Measurements from ENCODE around the gene SUPT6H. TPM values are rescaled to one million over a fixed set of nuclear protein-coding genes. Genes with fewer than 3 reads are reported as not detected.

The SUPT6H gene
- total and polyA plus RNA-seq, 9 of the 15 experiments (the other 6 are each of a cell fraction or from before 2014, with no cell fraction given) = 1.7 to 77.7 (median 49.2) TPM

DNA sequence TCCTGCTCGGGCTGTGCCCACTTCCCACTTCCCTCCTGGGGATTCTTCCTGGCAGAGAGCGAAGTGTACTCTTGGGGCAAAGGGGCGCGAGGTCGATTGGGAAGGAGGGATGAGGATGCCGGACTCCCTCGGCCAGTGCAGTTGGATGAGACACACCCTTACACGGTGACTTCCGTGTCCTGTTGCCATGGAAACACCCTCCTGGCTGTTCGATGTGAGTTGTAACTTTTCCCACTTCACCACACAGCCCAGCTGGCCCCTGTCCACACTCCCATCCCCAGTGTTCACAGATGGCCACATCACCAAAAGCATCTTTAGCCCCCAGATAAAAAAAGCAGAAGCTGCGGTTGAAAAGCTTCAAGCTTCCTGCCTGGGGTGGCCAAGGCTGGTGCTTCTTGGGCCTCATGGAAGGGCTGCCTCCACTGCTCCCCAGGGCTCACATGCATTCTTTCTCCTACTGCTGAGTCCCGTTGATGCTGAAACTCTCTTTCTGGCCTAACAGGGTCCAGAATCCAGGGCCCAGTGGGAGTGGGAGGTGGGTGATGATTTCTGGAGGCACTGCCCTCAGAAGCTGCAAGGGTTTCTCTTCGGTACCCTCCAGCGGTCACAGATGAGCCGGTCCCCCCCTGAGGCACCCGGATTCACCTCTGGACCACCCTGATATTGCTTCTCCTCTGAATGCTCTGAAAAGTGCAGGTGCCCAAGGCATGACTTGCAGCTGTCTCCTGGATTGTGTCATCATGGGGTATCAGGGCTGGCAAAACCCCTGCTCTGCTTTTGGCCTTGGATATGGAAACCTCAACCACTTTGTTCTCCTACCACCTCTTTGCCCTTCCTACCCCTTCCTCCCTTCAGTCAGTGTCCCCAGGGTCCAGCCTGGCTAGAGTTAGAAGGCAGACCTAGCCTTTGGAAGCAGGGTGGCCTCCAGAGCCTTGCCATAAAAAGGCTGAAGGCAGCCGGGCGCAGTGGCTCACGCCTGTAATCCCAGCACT, 79.6 kb downstream of the SUPT6H start (continued):
- TF ChIP-seq RFX1 (IDR thresholded peaks at IDR 0.05) (peak; percentile 98), ZNF232 (CRISPR knock-in tag; IDR thresholded peaks at IDR 0.05) (no peak), JUND (IDR thresholded peaks at IDR 0.05; ENCODE audit: borderline replicate concordance, low read depth, low read length) (peak; percentile 23; the same call in 1 of the 2 replicates), JUND (tag; IDR thresholded peaks at IDR 0.05; ENCODE audit: borderline replicate concordance, low read depth, low read length) (peak; percentile 35; the same call in 1 of the 3 replicates), BMI1 (IDR thresholded peaks at IDR 0.05; ENCODE audit: low read length) (peak; percentile 69; the same call in 1 of the 2 replicates), EHMT2 (IDR thresholded peaks at IDR 0.05) (no peak), NELFE (IDR thresholded peaks at IDR 0.05; ENCODE audit: insufficient read depth, insufficient read length) (no peak), ZKSCAN1 (IDR thresholded peaks at IDR 0.05; ENCODE audit: low read depth, low read length) (peak; percentile 62; the same call in 1 of the 2 replicates), ZNF175 (CRISPR knock-in tag; IDR thresholded peaks at IDR 0.05; ENCODE audit: low read depth) (peak; percentile 48; the same call in 1 of the 2 replicates), ZBED1 (IDR thresholded peaks at IDR 0.05) (peak; percentile 74; the same call in 1 of the 2 replicates), NCOR1 (IDR thresholded peaks at IDR 0.05) (peak; percentile 62; the same call in 1 of the 2 replicates), SMAD4 (CRISPR knock-in tag; conservative IDR thresholded peaks at IDR 0.05) (peak; percentile 64; the same call in 1 of the 2 replicates), NONO (IDR thresholded peaks at IDR 0.05; ENCODE audit: low read depth in 2 of 2, low read length in 1 of 2) (no peak), L3MBTL2 (IDR thresholded peaks at IDR 0.05) (peak; percentile 48; the same call in 1 of the 2 replicates), KLF16 (IDR thresholded peaks at IDR 0.05) (peak; percentile 93), SMARCE1 (IDR thresholded peaks at IDR 0.05) (peak; percentile 83; the same call in 1 of the 2 replicates), SMARCB1 (IDR thresholded peaks at IDR 0.05; ENCODE audit: insufficient read length, low read depth) (no peak), RBM34 (IDR thresholded peaks at IDR 0.05; ENCODE audit: borderline replicate concordance, insufficient read depth, low read length) (no peak), RB1 (IDR thresholded peaks at IDR 0.05; ENCODE audit: low read depth) (no peak), RAD51 (IDR thresholded peaks at IDR 0.05; ENCODE audit: borderline replicate concordance, low read depth) (no peak), KAT2B (IDR thresholded peaks at IDR 0.05; ENCODE audit: low read depth, low read length) (no peak), SMAD1 (IDR thresholded peaks at IDR 0.05; ENCODE audit: low read depth, low read length, partially characterized antibody) (no peak), ZFP30 (CRISPR knock-in tag; IDR thresholded peaks at IDR 0.05; ENCODE audit: borderline replicate concordance) (no peak), PML (IDR thresholded peaks at IDR 0.05; ENCODE audit: low read length) (peak; percentile 68; the same call in 1 of the 2 replicates), ZNF696 (CRISPR knock-in tag; conservative IDR thresholded peaks at IDR 0.05) (no peak), POLR2AphosphoS5 (IDR thresholded peaks at IDR 0.05; ENCODE audit: control insufficient read depth, insufficient read depth, low read depth, low read length) (peak; percentile 59), STAT5A (IDR thresholded peaks at IDR 0.05; ENCODE audit: borderline replicate concordance, low read length) (peak; percentile 30; the same call in 1 of the 2 replicates)
- TF ChIP-seq, protein P1, sequence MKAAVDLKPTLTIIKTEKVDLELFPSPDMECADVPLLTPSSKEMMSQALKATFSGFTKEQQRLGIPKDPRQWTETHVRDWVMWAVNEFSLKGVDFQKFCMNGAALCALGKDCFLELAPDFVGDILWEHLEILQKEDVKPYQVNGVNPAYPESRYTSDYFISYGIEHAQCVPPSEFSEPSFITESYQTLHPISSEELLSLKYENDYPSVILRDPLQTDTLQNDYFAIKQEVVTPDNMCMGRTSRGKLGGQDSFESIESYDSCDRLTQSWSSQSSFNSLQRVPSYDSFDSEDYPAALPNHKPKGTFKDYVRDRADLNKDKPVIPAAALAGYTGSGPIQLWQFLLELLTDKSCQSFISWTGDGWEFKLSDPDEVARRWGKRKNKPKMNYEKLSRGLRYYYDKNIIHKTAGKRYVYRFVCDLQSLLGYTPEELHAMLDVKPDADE (conservative IDR thresholded peaks at IDR 0.05; ENCODE audit: control insufficient read depth, low read depth, low read length) = 0 out of 2 replicates have a peak, but pooled peaks have one; percentile 23

Measured in K562 (cell line).